ENCODE measurements around the gene TRIM48. TPM values are rescaled to one million over a fixed set of nuclear protein-coding genes. Genes with fewer than 3 reads are reported as not detected.
"Not testable (repeated sequence)": the region's sequence is repeated elsewhere in the genome, so short reads cannot be mapped to it uniquely, and the experiment has no call there.

Gene TRIM48, protein sequence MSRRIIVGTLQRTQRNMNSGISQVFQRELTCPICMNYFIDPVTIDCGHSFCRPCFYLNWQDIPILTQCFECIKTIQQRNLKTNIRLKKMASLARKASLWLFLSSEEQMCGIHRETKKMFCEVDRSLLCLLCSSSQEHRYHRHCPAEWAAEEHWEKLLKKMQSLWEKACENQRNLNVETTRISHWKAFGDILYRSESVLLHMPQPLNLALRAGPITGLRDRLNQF
- not detected for total RNA-seq
- long read RNA-seq, donor 1: 0 reads
- long read RNA-seq, donor 2: 0 reads

DNA sequence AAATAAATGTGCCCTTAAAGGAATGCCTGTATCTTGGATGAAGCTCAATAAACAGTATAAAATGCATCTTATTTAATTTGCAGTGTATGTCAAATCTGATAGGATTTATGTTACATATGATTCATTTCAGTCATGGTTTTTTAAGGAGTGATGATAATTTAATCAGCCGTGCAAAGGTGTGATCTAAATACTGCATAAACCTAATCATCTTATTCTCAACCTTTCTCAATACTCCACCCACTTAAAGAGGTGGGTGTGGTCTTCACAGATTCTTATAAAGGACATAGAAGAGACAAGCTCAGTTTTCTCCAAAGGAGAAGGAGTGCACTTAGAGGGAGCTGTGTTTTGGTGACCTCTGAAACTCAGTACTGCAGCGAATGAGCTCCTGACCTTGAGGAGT is at the start of gene TRIM48:
TRIM48 (plus strand) TSS at position 301 of the 400 bp plus-strand sequence. CDS start 113 bp downstream, outside the sequence.
- DNase-seq (ENCODE audit: low spot score); intact Hi-C loops (cut with DNase I): not testable (repeated sequence)

GRCh38 chr11:55238316-55238715 is 23.6 kb upstream of the TRIM48 start:
- peak; percentile 61 for DNase-seq (ENCODE audit: low spot score)
- intact Hi-C loops (cut with DNase I): loop anchor here in 1 of 2 donors (2.0 kb wide), 1 partner anchor 28 kb away; no protein-coding TSS in a partner anchor

GRCh38 chr11:55263081-55263480 is 1.1 kb downstream of the TRIM48 start:
- intact Hi-C loops (cut with DNase I): no loop called here
- no peak for DNase-seq (ENCODE audit: low spot score)

Other genes with a start within 250 kb of the TRIM48 start
- not detected for gene OR4A16, start 81.0 kb downstream of the TRIM48 start, total RNA-seq
- gene OR4A15, start 105.8 kb downstream of the TRIM48 start, total RNA-seq: not detected

Data from posterior vena cava (tissue), 2 donors.